ENCODE measurements around the gene CBLIF.

CBLIF gene

GRCh38 chr11:59783632-59784090 lies 61.6 kb downstream of the CBLIF start:
- H3K4me3 ChIP-seq (ENCODE audit: low read length) = no peak overlapping the region
- DNase-seq (ENCODE audit: low read depth) = no peak
- TF ChIP-seq CTCF (conservative IDR thresholded peaks at IDR 0.05; ENCODE audit: low read length) = no peak

- TF ChIP-seq CTCF (conservative IDR thresholded peaks at IDR 0.05; ENCODE audit: low read length) = no peak
- DNase-seq (ENCODE audit: low read depth) = no peak
- no peak overlapping the region for H3K4me3 ChIP-seq (ENCODE audit: low read length)
Observed at GRCh38 chr11:59782080-59782479, 63.2 kb downstream of the CBLIF start.

GRCh38 chr11:59779487-59779886 lies 65.8 kb downstream of the CBLIF start:
- TF ChIP-seq CTCF (conservative IDR thresholded peaks at IDR 0.05; ENCODE audit: low read length) = no peak
- DNase-seq (ENCODE audit: low read depth) = no peak
- no peak overlapping the region for H3K4me3 ChIP-seq (ENCODE audit: low read length)

All from AG10803 (cell line).